Activated naive CD4-positive, alpha-beta T cell treated with anti-CD3 and anti-CD28 coated beads, Interleukin-2, amount 50 U/mL, for 72 hours (primary cell): ENCODE data around the gene TECPR1. TPM values are rescaled to one million over a fixed set of nuclear protein-coding genes. Genes with fewer than 3 reads are reported as not detected.
A peak's percentile ranks its signal among the peaks of the same experiment; 100 is the strongest.

ENCODE experiments used
- ATAC-seq, 2 donors: fragments of 150-1000 bp; cut with Tn5 transposase; 2 replicates each; pipeline ENCODE4 v1.10.0; 2021; ENCODE audit warnings: mild to moderate bottlenecking in 2 of 2, moderate library complexity in 2 of 2
- DNase-seq, 2 donors: peaks; one replicate each; pipeline ENCODE4 v3.0.0; 2021 to 2022; ENCODE audit warnings: low spot score in 2 of 2
- H3K27ac Mint-ChIP-seq, 2 donors: one replicate each; pipeline ENCODE4 v1.8.0; 2022; ENCODE audit warnings: mild to moderate bottlenecking in 2 of 2, mixed read lengths in 2 of 2
- H3K36me3 Mint-ChIP-seq, 2 donors: one replicate each; pipeline ENCODE4 v1.8.0; 2022; ENCODE audit warnings: mixed read lengths in 2 of 2
- H3K9me3 Mint-ChIP-seq, 2 donors: one replicate each; pipeline ENCODE4 v1.8.0; 2022; ENCODE audit warnings: mixed read lengths in 2 of 2
- total RNA-seq, 2 donors: library from RNA; stranded (reverse); gene quantifications; one replicate each; pipeline ENCODE4 v1.2.3, GENCODE V29; 2022

TECPR1 gene
- total RNA-seq, 2 donors from 2014 or later: 37.9 to 62.0 TPM

GRCh38 chr7:98175260-98175940, 76.6 kb downstream of the TECPR1 start:
- DNase-seq: no peak
- Mint-ChIP-seq H3K36me3 (peaks cover 0 to 6% of the 10 kb centered on the region in 2 donors), H3K9me3 (no peaks in the 10 kb centered on the region), H3K27ac (no peak overlapping the region)
- ATAC-seq: no peak

GRCh38 chr7:98174334-98175259, 77.4 kb downstream of the TECPR1 start:
- ATAC-seq: no peak
- Mint-ChIP-seq H3K9me3 (no peaks in the 10 kb centered on the region), H3K36me3 (peaks cover 0 to 6% of the 10 kb centered on the region in 2 donors), H3K27ac (no peak overlapping the region)
- DNase-seq: no peak

- Mint-ChIP-seq H3K27ac (no peak overlapping the region), H3K9me3 (no peaks in the 10 kb centered on the region), H3K36me3 (peaks cover 0 to 6% of the 10 kb centered on the region in 2 donors)
- DNase-seq: no peak
- ATAC-seq: no peak
Observed at GRCh38 chr7:98171449-98171848, 80.6 kb downstream of the TECPR1 start.

- H3K36me3 Mint-ChIP-seq: peaks cover 0 to 6% of the 10 kb centered on the region in 2 donors
- no peak overlapping the region for H3K27ac Mint-ChIP-seq
- DNase-seq (no peak), ATAC-seq (no peak)
- H3K9me3 Mint-ChIP-seq: no peaks in the 10 kb centered on the region
Observed at GRCh38 chr7:98170966-98171365, 81.1 kb downstream of the TECPR1 start.

GRCh38 chr7:98168904-98169621, 83.0 kb downstream of the TECPR1 start:
- H3K36me3 Mint-ChIP-seq: no peaks in the 10 kb centered on the region

GRCh38 chr7:98168181-98168903, 83.7 kb downstream of the TECPR1 start:
- Mint-ChIP-seq H3K27ac (peak overlapping the region in 1 of 2 donors; percentile 23), H3K36me3 (no peaks in the 10 kb centered on the region), H3K9me3 (no peaks in the 10 kb centered on the region)
- peak in 1 of 2 donors; percentile 47 for DNase-seq
- ATAC-seq: peak; percentile 79 to 88

More at GRCh38 chr7:98168904-98169621, 83.0 kb downstream of the TECPR1 start:
- no peak for ATAC-seq
- no peak for DNase-seq
- Mint-ChIP-seq H3K27ac (no peak overlapping the region), H3K9me3 (no peaks in the 10 kb centered on the region)

- peak overlapping the region; percentile 37 to 77 for H3K27ac Mint-ChIP-seq
- no peaks in the 10 kb centered on the region for H3K36me3 Mint-ChIP-seq
- no peaks in the 10 kb centered on the region for H3K9me3 Mint-ChIP-seq
- DNase-seq: no peak
- ATAC-seq: no peak
Observed at GRCh38 chr7:98167653-98168052, 84.4 kb downstream of the TECPR1 start.

- Mint-ChIP-seq H3K36me3 (no peaks in the 10 kb centered on the region), H3K9me3 (no peaks in the 10 kb centered on the region), H3K27ac (no peak overlapping the region)
- DNase-seq (no peak), ATAC-seq (no peak)
Observed at GRCh38 chr7:98166668-98166970, 85.4 kb downstream of the TECPR1 start.

GRCh38 chr7:98165827-98166667, 86.0 kb downstream of the TECPR1 start:
- DNase-seq (peak in 1 of 2 donors; percentile 67), ATAC-seq (peak; percentile 64 to 79)
- Mint-ChIP-seq H3K27ac (no peak overlapping the region), H3K36me3 (no peaks in the 10 kb centered on the region), H3K9me3 (no peaks in the 10 kb centered on the region)

Other genes with a start within 250 kb of the TECPR1 start
- gene LMTK2, start 145.4 kb downstream of the TECPR1 start, total RNA-seq: 10 to 100 TPM; 10.8 to 14.9 TPM
- gene BHLHA15, start 40.8 kb downstream of the TECPR1 start, total RNA-seq: under 1 TPM in 1 of 2 donors, not detected in 1; 0.66 TPM
- gene BRI3, start 29.5 kb upstream of the TECPR1 start, total RNA-seq: 10 to 100 TPM; 50.0 to 66.4 TPM
- gene BAIAP2L1, start 148.9 kb upstream of the TECPR1 start, total RNA-seq: 1 to 10 TPM; 4.2 to 5.1 TPM